ENCODE data around the gene GRID2.

DNA sequence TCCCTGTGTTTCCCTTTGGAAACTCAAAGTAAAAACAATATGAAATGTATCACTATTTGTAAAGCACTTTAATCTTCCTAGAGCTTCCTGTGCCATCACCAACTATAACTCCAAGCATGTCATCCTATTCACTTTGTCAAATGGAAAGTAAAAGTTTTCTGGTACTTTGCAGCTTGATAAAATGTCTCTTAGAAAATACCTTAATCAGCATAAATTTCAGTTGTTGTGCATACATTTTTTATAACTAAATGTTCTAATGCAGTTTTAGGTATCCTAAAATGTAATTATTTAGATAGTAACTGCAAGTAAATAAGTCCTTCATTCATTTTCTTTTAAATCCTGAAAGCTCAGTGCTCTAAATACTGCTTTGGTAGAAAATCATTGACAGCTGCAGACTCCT lies 558.7 kb downstream of the GRID2 start:
- TF ChIP-seq, protein P1, sequence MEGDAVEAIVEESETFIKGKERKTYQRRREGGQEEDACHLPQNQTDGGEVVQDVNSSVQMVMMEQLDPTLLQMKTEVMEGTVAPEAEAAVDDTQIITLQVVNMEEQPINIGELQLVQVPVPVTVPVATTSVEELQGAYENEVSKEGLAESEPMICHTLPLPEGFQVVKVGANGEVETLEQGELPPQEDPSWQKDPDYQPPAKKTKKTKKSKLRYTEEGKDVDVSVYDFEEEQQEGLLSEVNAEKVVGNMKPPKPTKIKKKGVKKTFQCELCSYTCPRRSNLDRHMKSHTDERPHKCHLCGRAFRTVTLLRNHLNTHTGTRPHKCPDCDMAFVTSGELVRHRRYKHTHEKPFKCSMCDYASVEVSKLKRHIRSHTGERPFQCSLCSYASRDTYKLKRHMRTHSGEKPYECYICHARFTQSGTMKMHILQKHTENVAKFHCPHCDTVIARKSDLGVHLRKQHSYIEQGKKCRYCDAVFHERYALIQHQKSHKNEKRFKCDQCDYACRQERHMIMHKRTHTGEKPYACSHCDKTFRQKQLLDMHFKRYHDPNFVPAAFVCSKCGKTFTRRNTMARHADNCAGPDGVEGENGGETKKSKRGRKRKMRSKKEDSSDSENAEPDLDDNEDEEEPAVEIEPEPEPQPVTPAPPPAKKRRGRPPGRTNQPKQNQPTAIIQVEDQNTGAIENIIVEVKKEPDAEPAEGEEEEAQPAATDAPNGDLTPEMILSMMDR (optimal IDR thresholded peaks at IDR 0.05 in 1 of 3, IDR thresholded peaks at IDR 0.05 in 1 of 3, conservative IDR thresholded peaks at IDR 0.05 in 1 of 3; ENCODE audit: extremely low read depth in 1 of 3, insufficient read depth in 2 of 3, low read length in 3 of 3) = no peak
- TF ChIP-seq EZH2 (IDR thresholded peaks at IDR 0.05; ENCODE audit: low read length) = no peak
